Measurements from ENCODE around the gene RYR2.

DNA sequence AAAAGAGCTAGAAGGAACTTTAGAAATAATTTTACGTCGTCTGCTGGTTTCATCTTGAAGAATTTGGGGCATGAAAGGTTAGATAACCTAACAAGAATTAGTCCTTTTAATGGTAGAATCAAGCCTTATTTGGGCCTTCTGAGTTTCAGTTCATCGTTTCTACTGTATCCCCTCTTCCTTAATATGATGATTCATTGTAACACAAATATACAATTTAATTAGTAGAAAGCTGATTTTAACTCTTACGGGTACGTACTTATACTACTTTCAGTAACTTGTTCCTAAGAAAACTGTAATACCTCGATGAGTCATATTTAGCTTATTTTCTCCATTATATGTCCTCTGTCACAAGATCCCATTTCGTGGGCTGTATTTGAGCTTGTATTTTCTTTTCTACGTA is 264.7 kb downstream of the RYR2 start:
- no peak for TF ChIP-seq POLR2A (IDR thresholded peaks at IDR 0.05)
- TF ChIP-seq, protein P1, sequence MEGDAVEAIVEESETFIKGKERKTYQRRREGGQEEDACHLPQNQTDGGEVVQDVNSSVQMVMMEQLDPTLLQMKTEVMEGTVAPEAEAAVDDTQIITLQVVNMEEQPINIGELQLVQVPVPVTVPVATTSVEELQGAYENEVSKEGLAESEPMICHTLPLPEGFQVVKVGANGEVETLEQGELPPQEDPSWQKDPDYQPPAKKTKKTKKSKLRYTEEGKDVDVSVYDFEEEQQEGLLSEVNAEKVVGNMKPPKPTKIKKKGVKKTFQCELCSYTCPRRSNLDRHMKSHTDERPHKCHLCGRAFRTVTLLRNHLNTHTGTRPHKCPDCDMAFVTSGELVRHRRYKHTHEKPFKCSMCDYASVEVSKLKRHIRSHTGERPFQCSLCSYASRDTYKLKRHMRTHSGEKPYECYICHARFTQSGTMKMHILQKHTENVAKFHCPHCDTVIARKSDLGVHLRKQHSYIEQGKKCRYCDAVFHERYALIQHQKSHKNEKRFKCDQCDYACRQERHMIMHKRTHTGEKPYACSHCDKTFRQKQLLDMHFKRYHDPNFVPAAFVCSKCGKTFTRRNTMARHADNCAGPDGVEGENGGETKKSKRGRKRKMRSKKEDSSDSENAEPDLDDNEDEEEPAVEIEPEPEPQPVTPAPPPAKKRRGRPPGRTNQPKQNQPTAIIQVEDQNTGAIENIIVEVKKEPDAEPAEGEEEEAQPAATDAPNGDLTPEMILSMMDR (IDR thresholded peaks at IDR 0.05): no peak
